GM04504 (cell line): ENCODE results near the gene CD247.

ENCODE experiments used
- DNase-seq: peaks from one replicate; pipeline ENCODE4 v3.0.0-alpha.2; 2012; ENCODE audit warnings: low read depth

CD247 gene

DNA sequence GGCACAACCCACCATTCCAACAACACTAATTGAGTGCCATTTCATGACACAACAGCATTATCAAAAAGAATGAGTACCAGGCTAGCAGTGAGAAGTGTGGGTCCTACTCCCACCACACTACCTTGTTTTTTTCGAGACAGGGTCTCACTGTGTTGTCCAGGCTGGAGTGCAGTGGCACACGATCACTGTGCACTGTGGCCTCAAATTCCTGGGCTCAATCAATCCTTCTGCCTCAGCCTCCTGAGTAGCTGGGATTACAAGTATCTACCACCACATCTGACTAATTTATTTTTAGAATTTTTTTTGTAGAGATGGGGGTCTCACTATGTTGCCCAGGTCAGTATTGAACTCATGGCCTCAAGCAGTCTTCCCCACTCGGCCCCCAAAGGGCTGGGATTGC is 30.7 kb downstream of the CD247 start:
- DNase-seq = no peak

DNA sequence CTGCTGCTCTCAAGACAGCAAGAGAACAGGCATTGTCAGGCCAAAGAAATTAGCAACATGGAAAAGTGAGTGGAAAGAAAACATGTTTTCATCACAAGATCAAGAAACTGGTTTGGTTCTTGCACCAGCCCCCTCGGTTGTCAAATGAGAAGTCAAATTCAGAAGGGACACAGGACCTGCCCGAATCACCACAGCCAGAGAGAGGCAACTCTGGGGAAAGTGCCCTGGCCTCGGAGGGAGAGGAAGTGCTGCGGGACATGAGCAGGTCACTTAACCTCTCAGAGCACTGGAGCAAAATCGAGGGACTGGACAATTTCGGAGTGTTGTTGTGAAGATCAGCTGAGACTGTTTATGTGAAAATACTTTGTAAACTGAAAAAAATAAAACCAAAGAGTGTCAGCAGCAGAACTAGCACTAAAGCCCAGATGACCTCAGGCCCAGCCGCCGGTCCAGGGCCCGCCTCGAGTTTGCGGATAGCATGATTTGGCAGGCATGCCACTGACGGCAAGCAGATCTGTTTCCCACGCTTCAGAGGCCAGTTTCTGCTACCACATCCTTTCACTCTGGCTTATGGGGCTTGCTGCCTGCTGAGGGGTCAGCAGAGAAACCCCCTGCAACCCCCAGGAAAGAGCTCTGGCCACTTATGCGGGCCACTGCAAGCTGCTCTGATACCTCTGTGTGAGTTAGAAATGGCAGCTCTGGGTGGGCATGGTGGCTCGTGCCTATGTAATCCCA is 32.1 kb downstream of the CD247 start:
- DNase-seq = no peak

DNA sequence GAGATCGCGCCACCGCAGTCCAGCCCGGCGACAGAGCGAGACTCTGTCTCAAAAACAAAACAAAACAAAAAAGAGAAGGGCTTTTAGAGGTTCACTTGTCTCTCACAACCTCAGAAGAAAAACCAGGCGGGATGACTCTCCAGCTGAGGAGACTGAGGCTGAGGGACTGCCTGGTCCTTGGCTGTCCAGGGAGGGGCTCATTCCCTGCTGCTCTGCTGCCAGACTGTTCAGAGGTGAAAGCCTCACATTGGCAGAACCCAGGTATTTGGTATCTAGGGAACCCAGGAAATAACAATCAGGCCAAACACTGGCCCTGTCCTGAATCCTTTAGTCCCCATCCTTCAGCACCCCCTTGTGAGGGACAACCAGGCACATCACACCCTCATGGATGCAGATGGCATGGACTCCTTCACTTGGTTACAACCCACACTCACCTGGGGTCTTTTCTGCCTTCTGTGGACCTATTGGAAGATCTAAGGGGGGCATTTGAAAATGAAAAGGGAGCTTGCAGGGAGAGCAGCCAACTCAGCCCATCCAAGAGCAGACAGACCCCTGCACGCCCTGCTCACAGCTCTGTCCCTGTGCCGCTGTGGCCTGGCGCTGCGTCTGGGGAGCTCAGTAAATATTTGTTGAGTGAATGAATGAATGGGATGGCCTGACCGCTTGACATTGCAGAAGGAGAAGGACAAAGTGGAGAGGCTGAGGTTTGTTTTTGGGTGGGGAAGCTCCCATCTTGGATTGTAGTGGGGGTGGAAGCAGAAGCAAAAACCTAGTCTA is 33.4 kb downstream of the CD247 start:
- no peak for DNase-seq

DNA sequence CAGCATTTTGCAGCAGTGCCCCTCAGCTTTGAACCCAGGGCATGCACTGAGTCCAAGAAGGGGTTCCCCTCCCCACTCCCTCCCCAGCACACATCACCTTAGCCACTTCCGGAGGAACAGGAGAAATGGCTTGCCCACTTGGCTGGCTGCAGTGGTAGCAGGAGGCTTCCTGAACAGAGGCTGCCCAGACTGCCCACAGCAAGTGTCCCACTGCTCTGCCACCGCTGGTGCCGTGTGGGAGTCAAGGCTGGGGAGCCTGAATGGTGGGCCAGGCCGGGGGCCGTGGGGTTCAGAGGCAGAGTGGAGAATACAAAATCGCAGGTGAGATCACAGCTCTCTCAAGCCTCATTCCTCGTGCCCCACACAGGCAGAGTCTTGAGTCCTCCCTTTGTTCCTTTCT is 34.5 kb downstream of the CD247 start:
- DNase-seq = no peak

DNA sequence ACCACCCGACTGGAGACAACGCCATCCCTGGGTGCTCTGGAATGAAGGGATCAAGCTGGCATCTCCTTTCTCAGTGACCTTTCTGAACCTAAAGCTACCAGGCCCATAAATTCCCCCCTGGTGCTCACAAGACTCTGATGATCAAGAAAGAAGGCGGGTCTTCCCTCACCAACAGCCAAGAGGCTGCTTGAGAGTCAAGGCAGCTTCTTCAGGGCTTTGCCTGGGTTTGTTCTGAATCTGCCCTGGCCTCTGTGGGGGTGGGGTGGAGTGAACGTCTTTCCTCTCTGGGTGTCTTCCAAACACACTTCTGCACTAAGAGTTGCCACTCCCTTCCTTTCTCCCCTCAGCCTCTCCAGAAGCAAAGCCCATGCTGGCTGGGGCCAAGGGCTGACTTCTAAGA is 36.1 kb downstream of the CD247 start:
- no peak for DNase-seq

DNA sequence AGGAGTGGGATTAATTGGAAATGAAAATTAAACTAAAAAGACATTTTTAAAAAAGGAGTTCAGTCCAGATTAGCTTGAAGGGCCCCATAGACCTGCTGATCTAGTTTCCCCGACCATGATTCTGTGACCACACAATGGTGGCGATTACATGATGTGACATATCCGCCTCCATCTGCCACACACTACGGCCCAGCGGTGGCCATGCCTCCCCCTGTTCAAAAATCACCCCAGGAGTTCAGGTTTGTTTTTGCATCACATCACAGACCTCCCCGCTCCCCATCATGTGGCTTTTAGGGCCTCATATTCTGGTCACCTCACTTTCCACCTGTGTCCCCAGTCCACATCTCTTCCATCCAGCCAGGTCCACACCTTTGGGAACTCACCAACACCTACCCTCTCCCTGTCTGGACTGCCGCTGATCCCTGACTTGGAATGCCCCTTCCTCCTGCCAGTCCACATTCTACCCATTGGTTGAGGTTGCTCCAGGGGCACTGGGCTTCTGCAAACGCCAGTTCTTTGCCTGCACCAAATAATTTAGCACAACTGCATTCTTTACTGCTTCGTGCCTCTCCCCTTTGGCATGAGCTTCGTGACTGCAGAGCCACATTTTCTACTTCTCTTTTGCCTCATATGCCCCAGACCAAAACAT is 38.9 kb downstream of the CD247 start:
- DNase-seq = no peak

DNA sequence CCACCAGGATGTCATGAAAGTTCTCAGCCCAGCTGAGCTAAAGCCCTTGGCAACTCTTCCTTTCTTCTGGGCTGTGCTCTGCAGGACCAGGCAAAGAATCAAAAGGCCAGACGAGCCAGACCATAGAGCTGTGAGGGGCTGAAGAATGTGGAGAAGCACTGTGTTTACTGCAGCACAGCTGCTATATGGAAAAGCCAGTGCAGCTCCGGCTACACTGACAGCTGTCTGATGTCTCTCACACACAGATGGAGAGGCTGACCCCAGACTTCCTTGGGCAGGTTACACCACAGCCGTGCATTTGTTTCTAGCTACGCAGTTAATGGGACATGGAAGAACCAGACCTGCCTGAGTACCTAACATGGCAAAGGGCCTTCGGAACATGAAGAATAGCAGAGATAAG is 40.3 kb downstream of the CD247 start:
- DNase-seq = no peak

DNA sequence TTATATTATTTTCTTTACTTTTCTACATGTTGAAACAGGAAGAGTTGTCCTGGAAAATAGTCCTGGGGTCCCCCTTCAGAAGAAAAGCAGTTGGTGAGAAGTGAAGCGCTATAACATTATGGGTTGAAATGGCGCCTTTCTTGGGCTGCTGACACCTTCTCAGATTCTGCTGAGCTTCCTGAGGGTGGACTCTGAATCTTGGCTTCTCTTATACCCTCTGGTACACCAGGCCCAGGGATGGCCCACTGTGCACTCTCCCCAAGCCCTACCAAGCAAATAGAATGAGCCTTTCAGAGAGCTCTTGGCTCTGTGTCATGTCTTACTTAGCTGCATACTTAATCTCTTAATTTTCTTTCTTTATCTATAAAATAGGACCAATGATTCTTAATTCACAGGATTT is 42.3 kb downstream of the CD247 start:
- no peak for DNase-seq

DNA sequence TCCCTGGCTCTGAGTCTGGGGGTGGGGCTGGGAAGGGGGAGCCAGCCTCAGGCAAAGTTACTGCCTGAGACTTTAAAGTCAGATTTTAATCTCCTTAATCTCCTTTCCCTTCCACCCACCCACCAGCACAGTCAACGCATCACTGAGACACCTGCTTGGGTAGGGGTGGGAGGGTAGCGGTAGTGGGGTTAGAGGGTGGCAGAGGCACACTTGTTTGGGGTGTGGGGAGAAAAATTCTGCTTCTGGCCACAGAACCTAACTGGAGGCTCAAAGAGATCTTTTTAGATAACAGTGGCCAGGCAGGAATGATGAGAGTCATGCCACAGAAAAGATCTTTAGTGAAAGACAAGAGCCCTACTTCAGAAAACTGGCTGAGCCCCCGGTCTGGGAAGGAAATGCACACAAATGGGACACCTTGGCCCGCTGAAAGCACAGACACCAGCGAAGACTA is 44.1 kb downstream of the CD247 start:
- no peak for DNase-seq

DNA sequence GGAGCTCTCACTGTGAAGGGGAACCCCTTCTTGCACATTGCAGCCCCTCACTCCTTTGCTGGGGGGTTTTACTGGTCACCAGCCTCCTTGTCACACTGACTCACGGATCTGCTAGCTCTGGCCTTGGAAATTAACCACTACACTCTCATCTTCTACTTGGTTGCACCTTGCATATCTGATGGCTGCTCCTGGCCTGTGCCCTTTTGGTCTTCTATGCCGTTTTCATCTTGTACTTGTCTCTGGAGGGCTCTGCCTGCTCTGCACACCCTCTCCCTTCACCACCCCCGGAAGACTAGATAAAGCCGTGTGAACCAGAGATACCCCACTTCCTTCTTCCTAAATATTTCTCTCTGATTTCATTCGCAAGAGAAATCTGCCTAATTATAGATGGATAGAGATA is 44.6 kb downstream of the CD247 start:
- no peak for DNase-seq

DNA sequence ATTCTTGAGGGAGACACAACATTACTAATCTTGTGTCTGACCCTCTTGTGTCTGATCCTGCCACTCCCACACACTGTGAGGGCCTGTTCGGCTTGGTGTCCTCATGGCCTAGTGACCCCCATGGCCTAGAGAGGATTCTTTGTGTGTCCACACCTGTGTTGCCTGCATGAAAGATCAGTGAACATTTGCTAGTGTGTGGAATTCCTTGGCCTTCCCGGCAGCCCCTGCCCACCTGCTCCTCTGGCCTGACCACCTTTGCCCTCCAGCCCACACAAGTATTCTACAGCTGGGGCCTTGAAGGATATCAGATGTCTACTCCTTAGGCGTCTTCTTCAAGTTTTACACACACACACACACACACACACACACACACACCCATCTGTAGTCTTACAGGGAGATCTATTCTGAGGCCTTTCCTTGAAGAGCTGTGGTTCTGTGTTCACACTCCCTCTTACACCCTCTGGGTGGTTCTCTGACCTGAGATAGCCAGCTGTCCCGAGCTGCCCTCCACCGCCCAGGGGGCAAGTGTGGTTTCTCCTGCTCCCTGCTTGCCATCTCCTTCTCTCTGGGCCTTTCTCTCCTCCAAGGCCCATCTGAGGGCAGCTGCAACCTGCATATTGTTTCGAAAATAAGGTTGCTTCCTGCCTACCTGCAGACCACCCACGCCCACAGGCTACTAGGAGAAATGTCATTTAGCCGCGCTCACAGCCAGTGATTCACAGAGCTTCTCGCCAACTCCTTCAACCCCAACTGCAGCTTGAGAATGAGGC is 45.4 kb downstream of the CD247 start:
- DNase-seq = no peak

DNA sequence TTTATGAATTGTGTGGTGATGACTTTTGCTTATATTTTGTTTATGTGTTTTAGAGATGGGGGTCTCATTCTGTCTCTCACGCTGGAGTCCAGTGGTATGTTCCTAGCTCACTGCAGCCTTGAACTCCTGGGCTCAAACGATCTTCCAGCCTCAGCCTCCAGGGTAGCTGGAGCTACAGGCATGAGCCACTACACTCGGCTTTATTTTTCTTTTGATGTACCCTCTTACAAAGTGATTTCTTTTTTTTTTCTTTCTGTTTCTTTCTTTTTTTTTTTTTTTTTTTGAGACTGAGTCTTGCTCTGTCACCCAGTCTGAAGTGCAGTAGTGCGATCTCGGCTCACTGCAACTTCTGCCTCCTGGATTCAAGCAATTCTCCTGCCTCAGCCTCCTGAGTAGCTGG is 46.8 kb downstream of the CD247 start:
- DNase-seq = no peak

DNA sequence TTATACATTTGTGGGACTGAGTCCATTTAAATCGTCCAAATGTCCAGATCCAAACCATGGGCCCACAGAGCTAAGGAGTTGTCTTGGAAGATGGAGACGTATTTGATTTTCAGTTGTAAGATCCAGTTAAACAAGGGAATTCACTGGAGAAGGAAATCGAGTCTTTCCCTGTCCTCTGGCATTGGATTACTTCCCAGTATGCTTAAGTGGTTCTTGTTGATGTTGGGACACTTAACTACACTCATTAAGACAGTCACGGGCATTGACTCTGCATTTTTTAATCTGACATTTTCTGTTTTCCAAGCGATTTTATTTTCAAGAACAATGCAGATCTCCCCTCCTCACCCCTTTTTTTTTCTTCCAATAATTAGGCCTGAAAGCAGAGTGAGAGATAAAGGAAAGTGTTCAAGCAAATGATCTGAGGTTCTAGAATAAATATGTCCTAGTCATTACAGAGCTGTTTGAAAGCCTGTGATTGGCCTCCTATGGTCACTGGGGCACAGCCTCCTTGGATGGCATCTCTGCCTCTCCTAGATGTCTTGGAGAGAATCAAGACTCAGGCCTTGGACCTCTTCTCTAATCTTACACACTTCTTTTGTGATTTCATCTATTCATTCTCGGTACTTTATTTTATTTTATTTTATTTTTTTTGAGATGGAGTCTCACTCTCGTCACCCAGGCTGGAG is 48.9 kb downstream of the CD247 start:
- no peak for DNase-seq

DNA sequence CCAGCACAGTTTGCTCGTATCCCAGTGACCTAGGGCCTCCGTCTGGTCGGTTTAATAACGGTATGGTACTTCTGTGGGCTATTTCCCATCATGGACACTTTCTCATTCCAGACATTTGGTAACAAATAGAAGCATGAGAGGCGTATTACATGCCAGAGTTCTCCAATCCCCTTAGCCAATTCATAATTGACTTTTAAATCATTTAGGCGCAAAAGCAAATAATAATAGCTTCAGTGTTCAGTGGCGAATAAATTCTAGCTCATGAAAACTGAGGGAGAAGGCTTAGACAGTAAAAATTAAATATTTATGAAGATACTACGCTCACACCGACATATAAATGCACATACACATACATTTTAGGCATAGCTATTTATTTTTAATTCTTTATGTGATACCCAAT is 50.6 kb downstream of the CD247 start:
- DNase-seq = no peak

DNA sequence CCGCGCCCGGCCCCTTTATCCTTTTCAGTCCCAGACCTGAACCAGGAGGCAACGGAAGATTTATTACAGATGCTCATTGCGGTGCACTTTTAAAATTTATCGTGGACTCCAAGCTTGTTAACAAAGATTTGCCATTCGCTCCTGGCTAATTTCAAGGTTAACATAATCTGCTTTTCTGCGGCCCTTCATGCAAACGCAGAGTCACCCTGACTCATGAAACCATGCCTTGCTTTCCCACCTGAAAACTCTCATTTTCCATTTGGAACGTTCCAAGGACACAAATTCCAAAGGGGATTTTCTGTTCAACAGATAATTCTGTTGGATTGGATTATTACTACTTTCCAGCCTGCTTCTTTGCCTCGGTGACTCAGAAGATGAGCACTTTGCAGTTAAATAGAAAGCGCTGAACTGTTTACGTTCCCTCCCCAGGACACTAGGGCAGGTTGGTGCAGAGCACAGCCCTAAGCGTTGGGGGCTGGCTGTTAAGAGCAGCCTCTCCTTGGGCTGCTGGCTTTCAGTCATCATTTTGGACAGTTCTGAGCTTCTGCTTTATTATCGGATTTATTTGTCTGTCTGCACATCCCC is 51.1 kb downstream of the CD247 start:
- no peak for DNase-seq

DNA sequence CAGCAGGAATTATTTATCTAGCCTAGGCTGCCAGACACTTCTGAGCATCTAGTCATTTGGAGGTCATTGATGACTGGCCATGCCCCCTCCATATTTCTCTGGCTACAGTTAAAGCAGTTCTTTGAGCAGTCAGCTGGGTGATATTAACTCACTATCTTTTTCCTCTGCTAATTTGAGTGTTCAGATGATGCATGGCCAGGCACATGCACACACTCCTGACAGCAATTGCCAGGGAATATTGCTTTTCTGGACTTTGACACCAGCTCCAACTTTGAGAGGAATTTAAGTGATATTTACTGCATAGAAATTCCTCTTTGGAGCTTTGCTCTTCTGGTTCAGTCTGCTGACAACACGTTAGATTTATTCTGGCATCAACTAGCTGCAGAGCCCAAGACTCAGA is 52.6 kb downstream of the CD247 start:
- no peak for DNase-seq

DNA sequence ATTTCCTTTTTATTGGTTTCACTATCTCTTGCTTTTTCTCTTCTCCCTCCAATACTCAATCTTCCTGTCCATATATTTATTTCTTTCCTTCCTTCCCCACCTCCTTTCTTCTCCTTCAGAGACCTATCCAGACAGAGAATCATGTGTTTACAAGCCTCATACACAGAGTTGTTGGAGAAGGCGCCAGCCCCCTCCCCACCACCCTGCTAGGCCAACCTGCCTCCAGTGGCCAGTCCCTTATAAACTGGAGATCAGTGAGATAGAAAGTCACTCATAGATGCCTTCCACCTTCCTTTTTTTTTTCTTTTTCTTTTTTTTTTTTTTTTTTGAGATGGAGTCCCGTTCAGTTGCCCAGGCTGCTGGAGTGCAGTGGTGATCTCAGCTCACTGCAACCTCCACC is 53.3 kb downstream of the CD247 start:
- no peak for DNase-seq

DNA sequence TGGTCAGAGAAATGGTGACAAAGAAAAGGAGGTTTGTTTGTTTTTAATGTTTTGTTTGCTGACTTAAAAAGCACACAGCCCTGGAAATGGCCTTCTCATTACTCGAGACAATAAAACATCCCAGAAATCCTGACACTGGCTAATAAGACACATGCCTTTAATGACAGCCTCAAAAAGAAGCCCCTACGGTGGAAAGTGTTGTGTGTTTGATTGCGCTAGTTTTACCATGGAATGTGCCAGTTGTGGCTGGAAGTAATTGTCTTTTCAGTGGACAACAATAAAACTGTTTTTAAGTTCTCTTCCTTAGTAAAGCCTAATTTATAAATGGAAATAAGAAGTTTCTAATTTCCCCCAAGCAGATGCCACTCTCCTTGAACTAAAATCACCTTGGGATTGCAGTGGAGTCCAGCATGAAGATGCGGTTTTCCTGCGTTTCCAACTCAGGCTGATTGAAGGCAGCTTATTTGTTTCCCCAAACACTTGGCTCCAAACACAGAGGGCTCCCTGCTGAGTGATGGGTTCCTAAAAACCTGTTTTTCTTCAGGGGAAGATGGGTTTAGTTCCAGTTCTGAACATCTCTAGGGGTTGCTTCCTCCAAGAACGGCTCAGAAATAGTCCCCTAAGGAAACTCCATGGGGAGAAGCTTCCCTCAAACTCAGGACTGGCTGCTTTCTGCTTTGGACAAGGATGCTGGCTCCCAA is 54.3 kb downstream of the CD247 start:
- DNase-seq = no peak

DNA sequence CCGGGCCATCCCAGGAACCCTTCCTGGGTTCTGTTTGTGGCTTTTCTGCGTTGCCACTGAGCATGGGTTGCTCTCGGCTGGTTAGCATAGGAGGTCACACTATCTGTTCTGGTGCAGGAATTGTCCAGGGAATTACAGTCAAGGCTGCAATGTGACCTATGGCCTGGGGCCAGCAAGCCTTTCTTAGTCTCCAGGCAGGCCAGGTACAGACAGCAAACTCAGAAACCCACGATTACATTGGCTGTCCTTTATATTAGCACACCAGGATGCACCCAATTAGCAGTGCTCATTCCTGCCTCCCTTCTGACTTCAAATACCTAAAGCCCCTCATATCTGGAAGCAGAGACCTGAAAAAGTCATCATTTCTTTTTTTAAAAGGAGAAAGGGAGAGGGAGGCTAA is 55.2 kb downstream of the CD247 start:
- DNase-seq = no peak

DNA sequence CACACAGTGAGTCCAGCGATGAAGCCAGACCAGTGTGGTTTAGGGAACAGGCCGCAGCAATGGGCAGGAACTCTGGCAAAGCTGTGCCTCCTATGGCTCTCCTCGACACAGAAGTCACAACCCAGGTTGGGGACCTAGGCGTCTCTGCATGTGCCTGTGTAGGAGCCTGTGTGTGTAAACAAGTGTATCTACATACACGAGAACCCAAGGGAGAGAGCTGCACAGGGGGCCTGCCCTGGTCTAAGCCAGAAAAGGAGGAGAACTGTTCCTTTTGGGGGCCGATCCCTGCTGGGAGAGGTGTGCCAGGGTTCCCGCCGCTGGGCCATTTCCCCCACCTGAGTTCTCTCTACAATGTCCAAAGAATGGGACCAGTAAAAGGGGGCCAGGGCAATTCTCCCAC is 56.0 kb downstream of the CD247 start:
- no peak for DNase-seq

DNA sequence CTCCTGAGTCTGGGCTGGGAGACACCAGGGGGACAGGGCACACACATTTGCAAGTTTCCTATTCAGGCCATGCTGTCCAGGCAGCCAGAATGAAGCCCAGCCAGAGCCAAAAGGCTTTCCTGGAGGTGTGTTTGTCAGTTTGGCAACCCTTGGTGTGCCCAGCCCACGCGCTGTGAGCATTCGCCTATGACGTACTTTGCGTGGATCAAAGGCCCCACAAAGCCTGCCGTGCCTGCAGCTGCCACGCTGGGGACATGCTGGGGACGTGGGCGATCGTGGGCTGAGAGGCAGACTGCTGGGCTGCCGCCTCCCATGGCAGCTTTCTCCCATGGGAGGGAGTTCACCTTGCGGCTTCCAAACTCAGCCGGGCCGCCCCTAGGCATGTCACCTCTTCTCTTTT is 57.5 kb downstream of the CD247 start:
- no peak for DNase-seq
